Esophagus muscularis mucosa (tissue), 4 donors: ENCODE results near the gene VSIG10L2.

Experiments used
- EP300 ChIP-seq: sonication (generic); formaldehyde crosslinking; IDR thresholded peaks from one replicate; pipeline ENCODE4 v1.6.1; 2017; ENCODE audit warnings: antibody characterized with exemption
- POLR2A ChIP-seq: fragments of 450-650 bp; IDR thresholded peaks from one replicate; pipeline ENCODE4 v1.6.1; 2017; ENCODE audit warnings: antibody characterized with exemption, moderate library complexity, mild to moderate bottlenecking, low read depth
- TF ChIP-seq, protein P1 (sequence below), 3 experiments: fragments of 200-600 bp in 2 of 3; fragments of 450-650 bp in 1 of 3; sonication (generic) in 2 of 3; IDR thresholded peaks; one replicate each; pipeline ENCODE4 v1.5.1; 2017 to 2019; ENCODE audit warnings: antibody characterized with exemption in 3 of 3, mild to moderate bottlenecking in 2 of 3, moderate library complexity in 1 of 3

DNA sequence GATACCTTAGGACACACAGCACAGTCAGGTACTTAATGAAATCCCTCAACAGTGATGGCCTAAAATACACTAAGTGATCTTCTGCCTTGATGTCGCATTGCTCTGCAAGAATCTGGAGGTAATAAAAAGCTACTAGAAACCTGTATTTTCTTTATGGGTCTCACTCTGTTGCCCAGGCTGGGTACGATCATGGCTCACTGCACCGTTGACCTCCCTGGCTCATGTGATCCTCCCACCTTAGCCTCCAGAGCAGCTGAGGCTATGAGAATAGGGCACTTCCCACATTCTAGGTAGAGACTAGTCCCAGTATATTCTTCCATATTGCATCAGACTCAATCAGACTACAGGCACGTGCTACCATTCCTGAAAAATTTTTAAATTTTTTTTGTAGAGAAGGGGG lies 21.7 kb downstream of the VSIG10L2 start:
- TF ChIP-seq POLR2A (no peak), EP300 (no peak)
- TF ChIP-seq, protein P1, sequence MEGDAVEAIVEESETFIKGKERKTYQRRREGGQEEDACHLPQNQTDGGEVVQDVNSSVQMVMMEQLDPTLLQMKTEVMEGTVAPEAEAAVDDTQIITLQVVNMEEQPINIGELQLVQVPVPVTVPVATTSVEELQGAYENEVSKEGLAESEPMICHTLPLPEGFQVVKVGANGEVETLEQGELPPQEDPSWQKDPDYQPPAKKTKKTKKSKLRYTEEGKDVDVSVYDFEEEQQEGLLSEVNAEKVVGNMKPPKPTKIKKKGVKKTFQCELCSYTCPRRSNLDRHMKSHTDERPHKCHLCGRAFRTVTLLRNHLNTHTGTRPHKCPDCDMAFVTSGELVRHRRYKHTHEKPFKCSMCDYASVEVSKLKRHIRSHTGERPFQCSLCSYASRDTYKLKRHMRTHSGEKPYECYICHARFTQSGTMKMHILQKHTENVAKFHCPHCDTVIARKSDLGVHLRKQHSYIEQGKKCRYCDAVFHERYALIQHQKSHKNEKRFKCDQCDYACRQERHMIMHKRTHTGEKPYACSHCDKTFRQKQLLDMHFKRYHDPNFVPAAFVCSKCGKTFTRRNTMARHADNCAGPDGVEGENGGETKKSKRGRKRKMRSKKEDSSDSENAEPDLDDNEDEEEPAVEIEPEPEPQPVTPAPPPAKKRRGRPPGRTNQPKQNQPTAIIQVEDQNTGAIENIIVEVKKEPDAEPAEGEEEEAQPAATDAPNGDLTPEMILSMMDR (IDR thresholded peaks at IDR 0.05) = no peak
